Left forelimb (tissue), 1 donor: ENCODE data around the gene PPP2R2C.

Experiments used
- DNase-seq: peaks from one replicate; pipeline ENCODE4 v3.0.0-alpha.2; 2018; ENCODE audit warnings: low spot score

PPP2R2C gene

DNA sequence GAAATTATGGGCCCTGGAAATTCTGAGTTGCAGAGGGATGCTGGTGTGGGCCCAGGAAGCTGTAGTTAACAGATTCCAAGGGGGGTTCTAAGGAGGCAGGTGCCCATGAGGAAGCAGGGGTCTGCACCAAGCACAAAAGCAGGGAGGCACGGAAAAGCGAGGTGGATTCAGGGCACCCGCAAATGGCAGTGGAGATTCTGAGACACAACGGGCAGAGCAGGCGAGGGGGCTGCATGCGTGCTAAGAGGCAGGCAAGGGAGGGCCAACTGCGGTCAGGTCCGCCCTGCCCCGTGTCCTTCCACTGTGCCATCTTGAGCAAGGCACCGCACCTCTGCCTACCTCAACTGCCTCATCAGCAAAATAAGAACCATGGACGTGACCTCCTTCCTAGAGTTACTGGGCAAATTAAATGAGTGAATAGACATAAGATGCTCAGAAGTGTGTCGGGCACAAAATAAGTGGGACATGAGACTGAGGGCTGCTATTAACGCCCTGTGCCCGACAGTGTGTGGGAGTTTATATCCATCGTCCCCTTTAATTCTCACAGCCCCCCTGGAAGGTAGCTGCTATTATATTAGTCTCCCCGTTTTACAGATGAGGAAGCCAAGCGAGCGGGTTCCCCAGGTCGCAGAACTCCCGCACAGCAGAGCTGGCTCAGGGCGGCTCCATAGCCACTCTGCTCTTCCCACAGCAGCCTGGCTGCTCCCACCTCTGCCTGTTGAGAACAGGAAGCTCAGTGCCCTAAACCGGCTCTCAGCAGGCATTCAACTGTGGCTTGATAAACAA, 67.6 kb downstream of the PPP2R2C start:
- DNase-seq, result no peak

DNA sequence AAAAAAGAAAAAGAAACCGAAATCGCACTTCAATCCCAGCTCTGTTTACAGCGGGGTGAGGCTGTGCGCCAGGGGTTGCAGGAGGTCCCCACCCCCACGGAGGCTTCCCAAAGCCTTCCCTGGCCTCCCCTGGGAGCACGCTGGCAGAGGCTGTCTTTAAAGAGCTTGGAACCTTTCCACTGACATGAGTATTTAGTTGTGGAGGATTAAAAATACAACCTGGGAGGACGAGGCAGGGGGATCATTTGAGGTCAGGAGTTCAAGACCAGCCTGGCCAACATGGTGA, 69.1 kb downstream of the PPP2R2C start:
- DNase-seq, result no peak

DNA sequence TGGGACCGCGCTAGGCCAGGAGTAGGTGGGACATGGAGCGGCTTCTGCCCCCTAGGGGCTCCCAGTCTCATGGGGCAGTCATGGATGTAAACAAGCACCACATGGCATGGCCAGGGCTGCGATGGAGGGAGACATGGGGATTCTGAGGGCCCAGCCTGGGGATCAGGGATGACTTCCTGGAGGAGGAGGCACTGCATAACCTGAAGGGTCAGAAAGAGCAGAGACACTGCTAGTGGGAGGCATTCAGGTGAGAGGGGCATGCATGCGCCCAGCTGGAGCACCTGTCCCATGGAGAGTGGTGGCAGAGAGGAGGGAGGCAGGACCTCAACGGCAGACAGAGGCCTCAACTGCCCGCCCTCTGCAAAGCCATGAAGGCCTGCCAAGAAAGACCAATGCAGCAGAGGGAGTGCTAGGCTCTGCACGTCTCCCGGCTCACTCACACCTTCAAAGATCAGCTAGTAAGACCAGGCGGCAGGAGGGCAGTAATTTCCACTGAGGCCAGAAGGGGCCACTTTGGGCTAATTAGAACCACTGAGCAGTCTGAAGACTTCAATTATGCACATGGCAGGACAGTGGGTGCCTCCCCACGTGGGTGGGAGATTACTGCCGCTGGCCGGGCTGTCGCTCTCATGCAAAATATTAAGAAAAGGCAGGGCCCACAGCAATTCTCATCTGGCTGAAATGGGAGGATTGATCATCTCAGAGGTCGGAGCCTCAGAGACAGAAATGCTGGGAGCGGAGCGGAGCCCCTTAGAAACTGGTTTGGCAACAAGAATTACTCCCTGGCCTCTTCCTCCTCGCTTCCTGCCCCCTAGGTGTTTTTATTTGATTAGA, 69.6 kb downstream of the PPP2R2C start:
- no peak for DNase-seq

DNA sequence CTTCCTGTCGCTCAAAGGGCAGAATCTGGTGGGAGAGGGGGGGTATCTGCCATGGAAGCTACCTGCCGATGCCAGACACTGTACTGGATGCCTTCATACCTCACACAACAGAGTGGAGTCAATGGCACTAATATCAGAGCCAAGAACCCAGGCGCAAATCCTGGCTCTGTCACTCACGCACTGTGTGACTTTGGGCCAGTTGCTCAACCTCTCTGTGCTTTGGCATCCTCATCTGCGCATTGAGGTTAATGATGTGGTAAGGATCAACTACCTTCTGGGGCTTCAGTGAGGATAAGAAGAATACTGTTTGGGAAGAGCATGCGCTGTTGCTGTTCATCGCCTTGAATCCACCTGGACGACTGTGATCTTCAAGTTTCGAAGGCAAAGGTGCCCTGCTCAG, 70.6 kb downstream of the PPP2R2C start:
- DNase-seq, result no peak

DNA sequence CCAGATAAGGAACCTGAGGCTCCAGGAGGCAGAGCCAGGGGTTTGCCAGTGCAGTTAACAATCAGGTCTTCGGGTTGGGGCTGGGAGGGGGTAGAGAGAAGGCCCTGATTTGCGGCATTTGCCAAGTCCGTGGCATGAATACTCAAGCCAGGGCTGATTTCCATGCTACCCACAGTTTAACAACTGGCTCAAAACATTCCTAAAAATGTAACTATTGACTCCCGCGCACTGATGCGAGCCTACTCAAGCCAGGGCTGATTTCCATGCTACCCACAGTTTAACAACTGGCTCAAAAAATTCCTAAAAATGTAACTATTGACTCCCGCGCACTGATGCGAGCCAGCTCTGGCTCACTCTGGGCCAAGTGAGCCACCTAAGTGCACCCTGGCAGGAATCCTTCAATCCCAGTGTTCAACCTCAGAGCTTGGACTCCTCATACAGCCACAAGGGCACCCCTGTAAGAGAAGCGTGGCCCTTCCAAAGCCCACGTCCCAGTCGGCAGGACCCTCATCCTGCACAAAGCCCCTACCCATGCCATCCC, 75.6 kb downstream of the PPP2R2C start:
- DNase-seq, result no peak

DNA sequence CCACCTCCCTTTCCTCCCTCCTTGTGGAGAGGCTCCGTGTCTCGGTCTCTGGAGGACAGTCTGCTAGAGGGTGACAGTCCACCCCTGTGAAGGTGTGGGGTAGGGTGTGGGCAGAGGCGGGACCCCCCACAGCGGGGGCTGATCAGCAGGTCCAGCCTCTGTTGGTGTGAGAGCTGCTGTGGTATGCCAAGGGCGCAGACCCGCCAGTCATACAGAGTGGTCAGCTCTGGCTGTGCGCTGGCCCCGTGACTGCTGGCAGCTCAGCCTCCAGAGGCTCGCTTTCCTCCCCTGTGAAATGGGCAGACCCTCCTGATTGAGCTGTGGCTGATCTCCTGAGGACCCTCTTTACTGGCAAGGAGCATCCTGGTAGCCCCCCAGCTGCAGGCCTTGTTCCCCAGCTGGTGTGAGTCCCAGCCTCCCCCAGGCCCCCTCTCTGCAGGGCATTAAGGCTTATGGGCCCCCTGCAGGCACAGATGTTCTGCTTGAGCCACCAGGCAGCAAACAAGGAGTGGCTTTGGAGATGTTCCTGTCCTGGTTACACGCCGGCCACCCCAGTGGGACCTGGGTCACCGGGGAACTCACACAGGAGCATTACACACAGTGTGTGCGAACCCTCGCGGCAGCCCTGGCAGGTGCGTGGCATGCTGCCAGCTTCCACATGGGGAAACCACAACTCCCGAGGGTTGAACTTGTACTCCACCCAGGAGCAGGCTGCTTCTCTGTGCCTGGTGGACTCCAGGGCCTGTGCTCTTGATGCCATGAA, 76.8 kb downstream of the PPP2R2C start:
- no peak for DNase-seq

DNA sequence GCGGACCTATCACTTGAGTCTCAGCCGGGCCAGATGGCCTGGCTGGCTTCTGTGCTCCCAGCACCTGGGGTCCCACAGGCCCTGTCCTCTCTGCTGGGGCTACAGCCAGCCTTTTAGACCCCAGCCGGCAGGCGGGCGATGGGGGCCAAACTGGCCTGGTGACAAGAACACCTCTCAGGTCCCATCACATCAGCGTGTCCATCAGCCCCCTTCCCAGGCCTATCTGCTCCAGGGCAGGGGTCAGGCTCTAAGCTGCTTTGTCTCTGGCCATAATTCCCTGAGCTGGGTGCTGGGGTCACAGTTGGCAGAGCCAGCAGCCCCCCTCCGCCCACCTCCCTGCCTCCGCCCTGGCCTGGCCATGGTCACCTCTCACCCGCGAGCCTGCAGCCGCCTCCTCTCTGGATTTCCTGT, 77.7 kb downstream of the PPP2R2C start:
- no peak for DNase-seq

DNA sequence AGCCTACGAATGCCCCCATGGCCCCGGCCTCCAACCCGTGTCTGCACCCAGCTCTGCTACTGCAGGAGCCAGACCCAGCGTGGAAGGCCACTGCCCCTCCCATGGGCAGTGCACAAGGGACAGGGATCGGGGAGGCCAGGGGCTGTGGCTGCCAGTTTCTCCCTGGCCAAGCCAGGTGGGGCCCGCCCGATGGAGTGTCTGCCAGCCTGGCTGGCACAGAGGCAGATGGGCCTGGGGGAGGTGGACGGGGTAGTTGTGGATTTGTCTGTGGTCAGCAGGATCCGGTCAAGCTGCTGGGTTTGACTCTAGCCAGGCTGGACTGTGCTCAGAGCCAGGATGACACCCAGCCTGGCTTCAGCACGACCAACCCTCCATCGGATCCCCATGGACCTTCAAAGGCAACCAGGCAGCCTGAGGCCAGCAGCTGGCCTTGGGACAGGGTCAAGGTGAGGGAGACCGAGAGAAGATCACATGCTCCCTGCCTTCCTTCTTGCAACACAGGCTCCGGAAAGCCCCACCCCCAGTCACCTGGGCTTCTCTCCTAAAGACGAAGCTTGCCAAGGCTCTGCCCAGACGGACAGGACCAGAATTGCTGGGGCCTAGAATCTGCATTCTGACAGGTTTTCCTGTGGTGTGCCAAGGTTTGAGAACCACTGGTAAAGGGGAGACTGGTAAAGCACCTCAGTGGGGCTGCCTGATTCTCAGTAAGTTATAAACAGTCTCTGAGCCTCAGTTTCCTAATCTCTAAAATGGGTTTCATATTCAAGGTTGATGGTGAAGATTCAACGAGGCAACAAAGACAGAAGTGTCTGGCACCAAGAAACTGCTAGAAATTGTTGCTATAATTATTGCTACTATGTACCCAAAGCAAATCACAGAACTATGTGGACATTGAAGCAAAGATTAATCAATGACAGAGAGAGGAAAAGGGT, 78.6 kb downstream of the PPP2R2C start:
- DNase-seq, result no peak

DNA sequence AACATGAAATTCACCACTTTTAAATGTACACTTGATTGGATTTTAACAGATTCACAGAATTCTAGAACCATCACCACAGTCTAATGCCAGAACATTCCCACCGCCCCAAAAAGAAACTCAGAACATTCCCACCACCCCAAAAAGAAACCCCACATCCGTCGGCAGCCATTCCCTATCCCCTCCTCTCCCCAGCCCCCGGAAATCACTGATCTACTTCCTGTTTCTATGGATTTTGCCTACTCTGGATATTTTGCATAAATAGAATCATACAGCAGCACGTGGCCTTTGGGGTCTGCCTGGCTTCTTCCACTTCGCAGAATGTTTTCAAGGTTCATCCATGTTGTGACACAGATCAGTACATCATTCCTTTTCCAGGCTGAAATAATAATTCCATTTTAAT, 79.3 kb downstream of the PPP2R2C start:
- DNase-seq, result no peak

DNA sequence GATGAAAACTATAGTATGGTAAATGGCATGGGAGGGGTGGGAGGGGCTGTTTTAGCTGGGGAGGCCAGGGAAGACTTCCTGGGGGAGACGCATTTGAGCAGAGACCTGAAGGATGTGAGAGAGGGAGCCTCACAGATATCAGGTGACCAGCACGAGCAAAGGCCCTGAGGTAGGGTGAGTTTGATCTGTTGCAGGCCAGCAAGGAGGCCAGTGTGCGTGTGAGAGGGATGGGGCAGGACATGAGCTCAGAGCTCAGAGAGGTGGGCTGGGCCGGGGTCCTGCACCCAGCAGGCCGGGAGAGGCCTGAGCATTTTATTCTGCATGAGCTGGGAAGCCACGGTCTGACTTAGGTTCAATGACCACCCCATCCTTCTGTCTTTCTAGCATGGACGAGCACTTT, 80.0 kb downstream of the PPP2R2C start:
- no peak for DNase-seq

DNA sequence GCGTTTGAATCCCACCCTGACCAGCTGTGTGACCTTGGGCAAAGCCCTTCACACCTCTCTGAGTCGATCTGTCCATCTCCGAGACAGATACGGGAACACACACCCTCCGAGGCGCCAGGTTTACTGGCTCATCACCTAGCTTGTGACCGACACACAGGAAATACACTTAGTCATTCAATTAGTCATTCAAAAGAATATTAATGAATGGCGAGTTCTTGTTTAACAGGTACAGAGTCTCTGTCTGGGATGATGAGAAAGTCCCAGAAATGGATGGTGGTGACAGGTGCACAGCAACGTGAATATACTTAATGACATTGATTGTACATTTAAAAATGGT, 80.6 kb downstream of the PPP2R2C start:
- no peak for DNase-seq

DNA sequence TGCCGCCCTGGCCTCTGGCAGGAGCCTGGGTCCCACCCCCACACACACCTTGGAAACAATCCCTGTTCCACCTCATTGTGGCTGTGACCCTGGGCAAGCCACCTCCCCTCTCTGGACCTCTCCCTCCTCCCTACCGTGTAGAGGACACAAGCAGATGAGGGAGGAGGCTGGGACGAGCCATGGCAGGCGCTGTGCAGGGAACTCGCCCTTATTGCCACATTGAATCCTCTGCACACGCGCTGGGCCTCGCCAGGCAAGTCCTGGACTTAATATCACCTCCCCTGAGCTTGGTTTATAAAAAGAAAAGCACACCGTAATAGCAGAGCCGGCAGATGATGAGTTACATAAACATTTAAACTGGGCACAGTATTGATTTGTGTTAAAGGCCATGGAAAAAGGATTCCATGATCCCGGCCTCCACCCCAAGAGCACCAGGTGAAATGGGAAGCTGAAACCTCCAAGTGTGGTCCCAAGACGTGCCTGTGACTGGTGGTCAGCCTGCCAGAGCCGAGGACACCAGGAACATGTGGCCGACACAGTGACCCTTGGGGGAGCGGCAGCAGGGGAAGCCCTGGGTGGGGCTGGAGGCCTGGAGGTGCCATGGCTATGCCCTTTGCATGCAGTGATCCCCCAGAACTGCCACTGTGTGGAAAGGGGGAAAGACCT, 81.1 kb downstream of the PPP2R2C start:
- no peak for DNase-seq

DNA sequence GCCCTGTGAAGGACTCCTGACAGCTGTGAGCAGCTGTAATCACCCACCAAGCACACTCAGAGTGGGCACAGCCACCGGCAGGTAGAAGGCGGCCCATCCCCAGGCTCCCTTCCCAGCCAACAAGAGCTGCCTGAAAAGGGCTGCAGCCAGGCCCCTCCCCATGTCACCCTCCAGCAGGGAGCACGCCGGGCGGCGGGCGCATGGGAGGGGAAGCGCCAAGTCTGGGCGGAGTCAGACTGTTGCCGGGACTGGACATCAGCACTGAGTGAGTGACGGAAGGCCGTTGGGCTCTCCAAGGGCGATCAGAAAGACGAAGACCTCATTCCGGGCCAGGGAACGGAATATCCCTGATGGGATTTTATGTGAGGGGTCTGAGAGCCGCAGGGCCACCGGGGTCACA, 82.1 kb downstream of the PPP2R2C start:
- DNase-seq, result no peak

DNA sequence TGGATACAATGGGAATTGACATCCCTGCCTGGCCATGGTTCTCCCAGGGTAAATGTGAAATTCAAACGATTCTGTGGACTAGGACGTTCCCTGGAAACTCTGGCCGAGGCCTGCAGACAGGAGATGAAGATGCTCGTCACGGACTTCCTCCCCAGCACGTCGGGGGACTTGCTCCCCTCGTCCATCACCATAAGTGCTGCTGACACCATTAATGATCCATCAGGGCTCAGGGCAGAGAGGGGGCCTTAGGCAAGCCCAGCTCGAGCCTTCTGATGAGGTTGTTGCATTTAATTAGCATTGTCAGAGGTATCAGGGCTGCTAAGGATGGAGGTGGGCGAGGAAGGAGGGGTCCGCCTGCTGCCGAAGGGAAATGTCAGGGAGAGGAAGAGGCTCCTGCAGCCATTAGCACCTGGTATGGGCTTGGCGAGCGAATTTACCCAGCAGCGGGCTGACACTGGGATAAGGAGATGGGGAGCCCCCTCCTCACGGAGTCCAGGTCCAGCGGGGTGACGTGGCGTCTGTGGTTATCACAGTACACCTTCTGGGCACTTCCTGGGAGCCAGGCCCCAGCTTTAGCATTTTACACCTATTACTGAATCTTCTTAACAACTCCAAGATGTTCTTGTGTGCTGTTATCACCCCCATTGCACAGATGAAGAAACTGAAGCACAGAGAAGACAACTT, 83.1 kb downstream of the PPP2R2C start:
- DNase-seq, result no peak

DNA sequence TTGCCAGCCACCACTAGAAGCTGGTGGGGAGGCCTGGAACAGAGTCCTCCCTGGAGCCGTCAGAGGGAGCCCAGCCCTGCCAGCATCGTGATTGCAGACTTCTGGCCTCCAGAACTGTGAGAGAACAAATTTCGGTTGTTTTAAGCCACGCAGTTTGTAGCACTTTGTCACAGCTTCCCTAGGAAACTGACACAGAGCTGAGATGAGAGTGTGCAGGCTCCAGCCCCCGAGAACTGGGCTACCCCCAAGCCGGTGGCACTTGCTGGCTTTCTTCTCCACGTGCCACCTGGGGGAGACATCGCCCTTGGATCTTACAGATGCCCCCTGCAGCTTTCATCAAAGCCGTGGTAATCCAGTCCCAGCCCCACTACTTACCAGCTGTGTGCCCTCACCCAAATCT, 83.7 kb downstream of the PPP2R2C start:
- no peak for DNase-seq

DNA sequence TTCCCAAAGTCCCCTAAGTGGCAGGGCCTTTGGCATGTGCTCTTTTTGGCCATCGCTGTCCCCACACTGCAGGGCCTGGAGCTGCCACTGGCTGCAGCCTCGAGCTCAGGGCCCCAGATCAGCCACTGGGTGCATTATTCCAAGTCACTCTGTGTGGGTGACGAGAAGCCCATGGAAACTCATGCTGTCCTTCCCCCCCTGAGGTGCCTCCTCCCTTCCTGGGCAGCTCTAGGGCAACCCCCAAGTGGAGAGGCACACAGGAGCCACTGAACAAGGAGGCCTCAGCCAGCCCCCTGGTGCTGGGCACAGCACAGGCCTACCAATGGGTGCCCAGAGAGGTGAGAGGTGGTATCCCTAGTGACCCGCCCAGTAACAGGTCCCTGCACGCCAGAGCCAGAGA, 84.5 kb downstream of the PPP2R2C start:
- DNase-seq, result no peak

DNA sequence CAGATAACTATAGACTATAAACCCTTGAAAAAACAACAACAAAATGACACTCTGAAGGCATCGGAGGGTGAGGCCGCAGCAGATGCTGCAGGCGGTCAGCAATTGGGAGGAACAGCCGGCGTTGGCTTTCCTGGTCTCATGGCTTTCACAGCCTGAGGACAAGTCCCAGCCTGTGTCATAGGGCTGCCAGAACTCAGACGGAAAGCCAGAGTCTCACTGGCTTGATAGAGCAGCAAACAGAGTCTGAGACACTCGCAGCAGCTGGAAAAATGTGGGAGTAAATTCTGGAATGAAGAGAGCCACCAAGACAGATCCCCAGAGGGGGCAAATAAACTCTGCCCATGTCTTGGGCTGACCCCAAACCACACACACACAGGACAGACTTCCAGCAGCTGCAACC, 86.3 kb downstream of the PPP2R2C start:
- no peak for DNase-seq

DNA sequence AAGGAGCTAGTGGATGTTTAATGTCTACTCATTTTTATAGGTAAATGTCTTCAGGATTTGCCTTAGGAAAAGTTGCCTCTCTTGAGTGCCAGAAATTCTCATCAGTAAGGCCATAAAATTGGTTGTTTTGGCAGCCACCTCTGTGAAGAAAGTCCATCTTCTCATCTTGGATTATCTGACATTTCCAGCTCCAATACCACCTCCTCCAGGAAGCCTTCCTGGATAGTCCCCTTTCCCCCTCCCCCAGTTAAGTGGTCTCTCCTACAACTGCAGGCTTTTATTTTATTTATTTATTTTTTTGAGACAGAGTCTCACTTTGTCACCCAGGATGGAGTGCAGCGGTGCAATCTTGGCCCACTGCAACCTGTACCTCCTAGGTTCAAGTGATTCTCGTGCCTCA, 87.1 kb downstream of the PPP2R2C start:
- no peak for DNase-seq

DNA sequence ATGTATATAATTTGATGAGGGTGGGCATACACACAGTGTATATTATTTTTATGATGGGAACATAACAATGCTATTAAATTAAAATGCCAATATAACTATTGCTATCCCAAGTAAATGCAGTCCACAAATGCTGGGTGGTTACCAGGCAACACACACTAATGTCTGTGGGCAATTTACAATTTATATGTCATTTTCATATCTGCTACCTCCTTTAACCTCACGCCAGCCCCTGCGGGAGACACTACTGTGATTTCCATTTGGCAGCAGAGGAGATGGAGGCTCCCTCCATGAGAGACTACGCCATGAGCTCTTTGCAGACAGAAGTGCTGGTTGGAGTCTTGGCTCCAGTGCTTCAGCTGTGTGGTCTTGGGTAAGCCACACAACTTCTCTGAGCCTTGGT, 87.9 kb downstream of the PPP2R2C start:
- DNase-seq, result no peak

DNA sequence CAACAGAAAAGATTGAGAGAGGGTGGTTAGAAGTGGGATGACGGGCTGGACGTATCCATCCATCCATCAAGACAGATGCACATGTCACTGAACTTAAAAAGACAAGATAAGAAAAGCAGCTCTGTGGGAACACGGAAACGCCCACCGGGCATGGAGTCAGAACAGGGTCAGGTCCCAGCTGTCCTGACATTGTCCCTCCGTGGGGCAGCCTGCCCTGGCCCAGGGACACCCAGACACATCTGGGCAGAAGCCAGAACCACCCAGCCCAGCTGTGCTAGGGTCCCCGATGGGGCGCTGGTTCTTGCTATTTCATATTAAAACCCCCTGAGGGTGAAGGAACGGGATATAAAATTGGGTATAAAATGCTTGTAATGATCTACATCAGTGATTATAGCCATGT, 88.5 kb downstream of the PPP2R2C start:
- DNase-seq, result no peak

DNA sequence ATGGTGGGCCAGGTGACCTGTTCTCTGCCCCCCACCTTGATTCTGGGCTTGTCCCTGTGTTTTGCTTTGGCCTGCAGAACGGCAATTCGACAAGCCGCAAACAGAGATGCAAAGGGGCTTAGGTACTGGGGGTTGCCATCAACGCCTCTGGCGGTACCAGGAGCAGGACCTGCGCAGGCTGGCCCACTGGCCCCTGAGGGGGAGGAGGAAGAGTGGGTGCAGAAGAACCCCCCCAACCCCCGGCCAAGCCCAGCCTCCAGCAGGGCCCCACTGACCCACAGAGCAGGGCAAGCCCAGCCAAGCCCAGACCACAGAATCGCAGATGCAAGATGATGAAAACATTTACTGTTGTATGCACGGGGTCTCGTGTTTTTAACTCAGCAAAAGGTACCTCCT, 89.4 kb downstream of the PPP2R2C start:
- no peak for DNase-seq
